ENCODE measurements around the gene SLC49A4. TPM values are rescaled to one million over a fixed set of nuclear protein-coding genes. Genes with fewer than 3 reads are reported as not detected.

Gene SLC49A4
- total RNA-seq, 2 donors from 2014 or later: 4.8 to 5.5 TPM

- H3K27ac Mint-ChIP-seq: no peak overlapping the region
- ATAC-seq (no peak), DNase-seq (no peak)
- no peak overlapping the region for H3K4me3 Mint-ChIP-seq
- no peaks in the 10 kb centered on the region for H3K9me3 ChIP-seq (ENCODE audit: control insufficient read depth, low read length, poor library complexity, severe bottlenecking)
- no peaks in the 10 kb centered on the region for H3K36me3 Mint-ChIP-seq (ENCODE audit: low read depth)
- H3K27me3 Mint-ChIP-seq: no peaks in the 10 kb centered on the region
- peaks cover 13% of the 10 kb centered on the region for H3K4me1 Mint-ChIP-seq
Observed at GRCh38 chr3:122886251-122886650, 91.4 kb downstream of the SLC49A4 start.

GRCh38 chr3:122886946-122887345 is 92.1 kb downstream of the SLC49A4 start:
- no peak overlapping the region for H3K27ac Mint-ChIP-seq
- H3K4me3 Mint-ChIP-seq: no peak overlapping the region
- ATAC-seq (no peak), DNase-seq (no peak)
- H3K4me1 Mint-ChIP-seq: peaks cover 13% of the 10 kb centered on the region
- H3K9me3 ChIP-seq (ENCODE audit: control insufficient read depth, low read length, poor library complexity, severe bottlenecking): no peaks in the 10 kb centered on the region
- no peaks in the 10 kb centered on the region for H3K36me3 Mint-ChIP-seq (ENCODE audit: low read depth)
- H3K27me3 Mint-ChIP-seq: no peaks in the 10 kb centered on the region

- Mint-ChIP-seq H3K27ac (no peak overlapping the region), H3K27me3 (no peaks in the 10 kb centered on the region), H3K36me3 (ENCODE audit: low read depth) (no peaks in the 10 kb centered on the region), H3K4me1 (peaks cover 22% of the 10 kb centered on the region), H3K4me3 (no peak overlapping the region)
- no peaks in the 10 kb centered on the region for H3K9me3 ChIP-seq (ENCODE audit: control insufficient read depth, low read length, poor library complexity, severe bottlenecking)
- no peak for ATAC-seq
- no peak for DNase-seq
Observed at GRCh38 chr3:122890077-122890719, 95.3 kb downstream of the SLC49A4 start.

DNA sequence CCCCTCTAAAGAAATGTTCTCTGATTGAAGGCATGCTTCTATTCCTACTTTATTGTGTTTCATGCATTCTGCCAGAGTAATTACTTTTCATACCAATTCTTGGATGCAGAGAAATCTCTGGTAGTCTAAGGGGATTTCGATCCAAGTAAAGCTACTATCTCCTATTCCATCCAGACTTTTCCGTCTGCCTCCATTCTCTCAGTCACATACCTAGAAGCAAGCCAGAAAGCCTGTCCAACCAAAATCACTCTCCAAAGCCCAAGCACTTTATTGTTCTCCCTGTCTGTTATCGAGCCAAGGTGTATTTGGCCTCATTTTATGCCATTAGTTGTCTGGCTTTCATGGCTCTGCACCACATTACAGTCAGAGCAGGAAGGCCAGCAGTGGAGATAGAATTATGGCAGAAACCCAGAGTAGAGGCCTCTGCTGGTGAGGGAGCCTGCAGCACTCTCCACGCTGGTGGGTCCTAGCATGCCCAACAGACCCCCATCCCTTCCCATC is 95.9 kb downstream of the SLC49A4 start:
- H3K27me3 Mint-ChIP-seq: no peaks in the 10 kb centered on the region
- H3K27ac Mint-ChIP-seq: no peak overlapping the region
- H3K4me3 Mint-ChIP-seq: no peak overlapping the region
- DNase-seq (no peak), ATAC-seq (no peak)
- no peaks in the 10 kb centered on the region for H3K9me3 ChIP-seq (ENCODE audit: control insufficient read depth, low read length, poor library complexity, severe bottlenecking)
- H3K36me3 Mint-ChIP-seq (ENCODE audit: low read depth): no peaks in the 10 kb centered on the region
- H3K4me1 Mint-ChIP-seq: peaks cover 20% of the 10 kb centered on the region

- no peaks in the 10 kb centered on the region for H3K9me3 ChIP-seq (ENCODE audit: control insufficient read depth, low read length, poor library complexity, severe bottlenecking)
- Mint-ChIP-seq H3K36me3 (ENCODE audit: low read depth) (no peaks in the 10 kb centered on the region), H3K4me1 (peaks cover 20% of the 10 kb centered on the region), H3K27me3 (peaks cover 5% of the 10 kb centered on the region), H3K4me3 (no peak overlapping the region), H3K27ac (peak overlapping the region; percentile 86)
- ATAC-seq (no peak), DNase-seq (no peak)
Observed at GRCh38 chr3:122892118-122892960, 97.5 kb downstream of the SLC49A4 start.

- H3K27me3 Mint-ChIP-seq: peaks cover 6% of the 10 kb centered on the region
- no peaks in the 10 kb centered on the region for H3K36me3 Mint-ChIP-seq (ENCODE audit: low read depth)
- H3K4me3 Mint-ChIP-seq: no peak overlapping the region
- ATAC-seq: peak; percentile 48
- H3K27ac Mint-ChIP-seq: peak overlapping the region; percentile 86
- H3K9me3 ChIP-seq (ENCODE audit: control insufficient read depth, low read length, poor library complexity, severe bottlenecking): no peaks in the 10 kb centered on the region
- peaks cover 20% of the 10 kb centered on the region for H3K4me1 Mint-ChIP-seq
- DNase-seq: no peak
Observed at GRCh38 chr3:122893282-122893681, 98.4 kb downstream of the SLC49A4 start.

- Mint-ChIP-seq H3K27ac (peak overlapping the region; percentile 86), H3K4me1 (peaks cover 17% of the 10 kb centered on the region), H3K27me3 (peaks cover 12% of the 10 kb centered on the region), H3K36me3 (ENCODE audit: low read depth) (no peaks in the 10 kb centered on the region), H3K4me3 (no peak overlapping the region)
- DNase-seq: no peak
- no peaks in the 10 kb centered on the region for H3K9me3 ChIP-seq (ENCODE audit: control insufficient read depth, low read length, poor library complexity, severe bottlenecking)
- ATAC-seq: no peak
Observed at GRCh38 chr3:122893754-122894668, 99.1 kb downstream of the SLC49A4 start.

- DNase-seq (no peak), ATAC-seq (no peak)
- Mint-ChIP-seq H3K27ac (no peak overlapping the region), H3K36me3 (ENCODE audit: low read depth) (no peaks in the 10 kb centered on the region), H3K27me3 (peaks cover 26% of the 10 kb centered on the region), H3K4me3 (no peak overlapping the region), H3K4me1 (peaks cover 6% of the 10 kb centered on the region)
- no peaks in the 10 kb centered on the region for H3K9me3 ChIP-seq (ENCODE audit: control insufficient read depth, low read length, poor library complexity, severe bottlenecking)
Observed at GRCh38 chr3:122898298-122898697, 103.4 kb downstream of the SLC49A4 start.

- no peaks in the 10 kb centered on the region for H3K36me3 Mint-ChIP-seq (ENCODE audit: low read depth)
- H3K4me3 Mint-ChIP-seq: no peak overlapping the region
- H3K27me3 Mint-ChIP-seq: peaks cover 27% of the 10 kb centered on the region
- H3K4me1 Mint-ChIP-seq: no peaks in the 10 kb centered on the region
- ATAC-seq (no peak), DNase-seq (no peak)
- no peaks in the 10 kb centered on the region for H3K9me3 ChIP-seq (ENCODE audit: control insufficient read depth, low read length, poor library complexity, severe bottlenecking)
- no peak overlapping the region for H3K27ac Mint-ChIP-seq
Observed at GRCh38 chr3:122902326-122902725, 107.5 kb downstream of the SLC49A4 start.

- no peaks in the 10 kb centered on the region for H3K9me3 ChIP-seq (ENCODE audit: control insufficient read depth, low read length, poor library complexity, severe bottlenecking)
- no peaks in the 10 kb centered on the region for H3K36me3 Mint-ChIP-seq (ENCODE audit: low read depth)
- no peak overlapping the region for H3K4me3 Mint-ChIP-seq
- no peak for ATAC-seq
- H3K27me3 Mint-ChIP-seq: peaks cover 28% of the 10 kb centered on the region
- no peaks in the 10 kb centered on the region for H3K4me1 Mint-ChIP-seq
- DNase-seq: no peak
- H3K27ac Mint-ChIP-seq: no peak overlapping the region
Observed at GRCh38 chr3:122903171-122903570, 108.3 kb downstream of the SLC49A4 start.

- Mint-ChIP-seq H3K27ac (no peak overlapping the region), H3K4me1 (no peaks in the 10 kb centered on the region), H3K36me3 (ENCODE audit: low read depth) (peaks cover 4% of the 10 kb centered on the region), H3K27me3 (peaks cover 45% of the 10 kb centered on the region), H3K4me3 (no peak overlapping the region)
- no peak for DNase-seq
- H3K9me3 ChIP-seq (ENCODE audit: control insufficient read depth, low read length, poor library complexity, severe bottlenecking): no peaks in the 10 kb centered on the region
- no peak for ATAC-seq
Observed at GRCh38 chr3:122907471-122907870, 112.6 kb downstream of the SLC49A4 start.

DNA sequence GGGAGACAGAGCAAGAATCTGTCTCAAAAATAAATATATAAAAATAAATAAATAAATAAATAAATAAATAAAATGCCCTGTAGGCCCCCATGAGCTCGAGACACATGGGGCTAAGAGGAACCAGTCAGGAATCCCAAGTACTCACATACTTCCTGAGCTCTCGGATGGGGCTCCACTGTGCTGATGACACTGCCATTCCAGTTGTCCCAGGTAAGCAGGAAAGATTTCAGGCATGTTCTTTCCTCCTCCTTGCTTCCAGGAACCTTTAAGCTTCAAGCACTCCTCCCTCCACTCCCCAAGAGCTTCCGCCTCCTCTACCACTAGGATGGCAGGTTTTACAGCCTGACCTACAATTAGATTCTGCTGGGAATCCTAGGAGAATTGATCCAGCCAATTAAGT is 113.4 kb downstream of the SLC49A4 start:
- no peak for DNase-seq
- Mint-ChIP-seq H3K36me3 (ENCODE audit: low read depth) (peaks cover 4% of the 10 kb centered on the region), H3K4me1 (no peaks in the 10 kb centered on the region), H3K27ac (no peak overlapping the region), H3K4me3 (no peak overlapping the region), H3K27me3 (peaks cover 39% of the 10 kb centered on the region)
- H3K9me3 ChIP-seq (ENCODE audit: control insufficient read depth, low read length, poor library complexity, severe bottlenecking): no peaks in the 10 kb centered on the region
- ATAC-seq: no peak

- ATAC-seq (no peak), DNase-seq (no peak)
- H3K36me3 Mint-ChIP-seq (ENCODE audit: low read depth): peaks cover 4% of the 10 kb centered on the region
- H3K4me1 Mint-ChIP-seq: peaks cover 6% of the 10 kb centered on the region
- H3K27me3 Mint-ChIP-seq: peaks cover 46% of the 10 kb centered on the region
- H3K4me3 Mint-ChIP-seq: no peak overlapping the region
- H3K27ac Mint-ChIP-seq: no peak overlapping the region
- H3K9me3 ChIP-seq (ENCODE audit: control insufficient read depth, low read length, poor library complexity, severe bottlenecking): no peaks in the 10 kb centered on the region
Observed at GRCh38 chr3:122911901-122912300, 117.0 kb downstream of the SLC49A4 start.
